Ramos (cell line): Measurements from ENCODE around the gene DBNDD2.

Experiments
- in situ Hi-C: fragments of 300-500 bp; cut with MboI; formaldehyde crosslinking; loops from one replicate; pipeline ENCODE4 v1.14.3; 2022; ENCODE audit warnings: low sequenced_read_pairs; ENCODE audit not compliant: unreplicated experiment

Gene DBNDD2

DNA sequence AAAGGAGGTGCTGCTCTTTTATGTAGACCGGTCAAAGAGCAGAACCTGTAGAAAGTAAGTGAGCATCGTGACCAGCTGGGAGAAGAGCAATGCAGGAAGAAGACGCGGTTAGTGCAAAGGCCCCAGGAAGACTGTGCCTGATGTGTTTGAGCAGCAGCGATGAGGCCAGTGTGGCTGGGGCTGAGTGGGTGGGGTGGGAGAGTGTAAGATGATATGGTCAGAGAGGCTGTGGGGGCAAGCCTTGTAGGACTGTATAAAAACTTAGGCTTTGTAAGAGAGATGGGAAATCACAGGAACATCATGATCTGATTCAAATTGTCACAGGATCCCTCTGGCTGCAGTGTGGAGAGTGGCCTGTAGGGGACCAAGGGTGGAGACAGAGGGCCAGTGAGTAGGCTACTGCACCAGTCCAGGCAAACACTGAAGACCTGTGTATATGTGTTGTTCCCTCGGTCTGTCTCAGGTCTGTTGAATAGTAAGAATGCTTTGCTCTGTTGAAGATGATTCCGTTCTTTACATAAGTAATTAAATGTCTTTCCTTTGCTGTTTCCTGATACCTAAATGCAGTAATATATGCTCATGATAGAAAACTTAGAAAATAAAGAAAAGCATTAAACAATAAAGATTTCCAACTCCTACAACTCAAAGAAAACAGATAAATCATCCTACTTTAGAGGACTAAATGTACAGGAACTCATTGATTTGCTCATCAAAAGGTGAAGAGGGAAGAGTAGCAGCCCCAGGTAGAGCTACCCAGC is 37.9 kb downstream of the DBNDD2 start:
- in situ Hi-C loops: no loop called here

GRCh38 chr20:45448270-45448669 is 40.2 kb downstream of the DBNDD2 start:
- in situ Hi-C loops: no loop called here

DNA sequence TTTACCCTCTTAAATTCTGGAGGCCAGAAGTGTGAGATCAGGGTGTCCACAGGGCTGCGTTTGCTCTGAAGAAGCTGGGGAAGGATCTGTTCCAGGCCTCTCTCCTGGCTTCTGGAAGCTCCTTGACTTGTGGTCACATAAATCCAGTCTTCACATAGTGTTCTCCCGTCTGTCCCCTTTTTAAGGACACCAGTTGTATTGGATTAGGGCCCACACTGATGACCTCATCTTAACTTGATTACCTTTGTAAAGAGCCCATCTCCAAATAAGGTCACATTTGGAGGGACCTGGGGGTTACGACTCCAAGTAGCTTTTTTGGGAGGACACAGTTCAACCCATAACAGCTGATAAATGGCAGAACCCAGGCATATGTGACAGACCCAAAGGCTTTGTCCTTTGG is 41.4 kb downstream of the DBNDD2 start:
- in situ Hi-C loops: no loop called here

DNA sequence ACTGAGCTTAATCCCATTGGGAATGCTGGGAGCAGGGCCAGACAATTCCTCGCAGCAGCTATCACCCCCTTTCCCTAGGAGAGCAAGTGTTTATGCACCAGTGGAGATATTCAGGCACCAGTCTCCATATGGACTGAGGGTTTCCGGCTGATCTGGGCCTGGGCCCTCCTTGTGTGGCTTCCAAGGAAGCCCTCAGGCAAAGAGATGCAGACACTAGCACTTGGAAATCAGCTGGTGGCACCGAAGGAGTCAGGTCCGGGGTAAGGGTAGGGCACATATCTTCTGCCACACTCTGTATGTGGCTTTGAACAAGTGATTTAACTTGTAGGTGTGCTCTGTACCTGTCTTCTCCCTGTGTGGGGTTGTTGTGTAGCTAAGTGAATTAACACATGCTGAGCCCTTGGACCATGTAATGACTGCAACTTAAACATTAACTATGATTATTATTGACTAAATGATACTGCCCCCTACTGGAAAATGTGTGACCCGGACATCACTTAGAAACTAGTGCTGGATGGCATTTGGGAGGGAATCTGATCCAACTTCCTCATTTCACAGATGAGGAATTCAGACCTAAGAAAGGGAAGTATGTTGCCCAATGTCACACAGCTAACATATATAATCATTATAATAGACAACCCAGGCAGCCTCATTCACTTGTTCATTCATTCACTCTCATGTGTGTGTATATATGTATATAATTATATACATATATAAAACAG is 42.2 kb downstream of the DBNDD2 start:
- in situ Hi-C loops: loop anchor here (25.0 kb wide), 1 partner anchor 312 kb away; no protein-coding TSS in a partner anchor

GRCh38 chr20:45452238-45452637 is 44.1 kb downstream of the DBNDD2 start:
- in situ Hi-C loops: loop anchor here (25.0 kb wide), 1 partner anchor 310 kb away; no protein-coding TSS in a partner anchor

DNA sequence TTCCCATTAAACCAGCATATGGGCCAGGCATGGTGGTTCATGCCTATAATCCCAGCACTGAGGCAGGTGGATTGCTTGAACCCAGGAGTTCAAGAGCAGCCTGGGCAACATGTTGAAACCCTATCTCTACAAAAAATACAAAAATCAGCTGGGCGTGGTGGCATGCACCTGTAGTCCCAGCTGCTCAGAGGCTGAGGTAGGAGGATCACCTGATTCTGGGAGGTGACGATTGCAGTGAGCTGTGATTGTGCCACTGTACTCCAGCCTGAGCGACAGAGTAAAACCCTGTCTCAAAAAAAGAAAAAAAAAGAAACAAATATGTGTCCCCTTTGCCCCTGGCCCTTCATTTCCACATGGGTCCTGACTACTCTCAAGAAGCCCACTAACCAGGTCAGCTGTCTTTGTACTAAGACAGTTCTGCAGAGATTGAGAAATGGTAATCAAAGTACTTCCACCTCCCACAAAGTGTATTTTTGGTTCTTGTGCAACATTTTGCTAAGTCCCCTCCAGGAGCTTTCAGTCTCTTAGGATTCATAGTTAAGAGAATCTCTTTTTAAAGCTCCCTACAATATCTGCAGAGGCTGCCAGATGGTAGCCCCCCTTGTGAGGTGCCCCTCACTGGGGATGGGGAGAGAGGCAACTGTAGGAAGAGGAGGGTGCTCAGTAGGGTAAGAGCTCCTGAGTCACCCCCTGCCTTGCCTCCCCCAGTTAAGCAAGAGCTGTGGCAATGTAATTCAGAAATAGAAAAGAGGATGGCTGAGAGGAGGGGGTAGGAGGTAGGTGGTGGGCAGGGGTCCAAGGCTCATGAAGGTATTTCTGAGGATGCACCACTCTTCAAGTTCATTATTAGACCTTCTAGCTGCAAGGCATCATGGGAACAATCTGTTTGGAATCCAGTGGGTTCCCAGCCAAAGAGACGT is 44.9 kb downstream of the DBNDD2 start:
- in situ Hi-C loops: loop anchor here (25.0 kb wide), 1 partner anchor 309 kb away; no protein-coding TSS in a partner anchor

- in situ Hi-C loops: loop anchor here (25.0 kb wide), 1 partner anchor 306 kb away; no protein-coding TSS in a partner anchor
Observed at GRCh38 chr20:45456632-45457031, 48.5 kb downstream of the DBNDD2 start.

DNA sequence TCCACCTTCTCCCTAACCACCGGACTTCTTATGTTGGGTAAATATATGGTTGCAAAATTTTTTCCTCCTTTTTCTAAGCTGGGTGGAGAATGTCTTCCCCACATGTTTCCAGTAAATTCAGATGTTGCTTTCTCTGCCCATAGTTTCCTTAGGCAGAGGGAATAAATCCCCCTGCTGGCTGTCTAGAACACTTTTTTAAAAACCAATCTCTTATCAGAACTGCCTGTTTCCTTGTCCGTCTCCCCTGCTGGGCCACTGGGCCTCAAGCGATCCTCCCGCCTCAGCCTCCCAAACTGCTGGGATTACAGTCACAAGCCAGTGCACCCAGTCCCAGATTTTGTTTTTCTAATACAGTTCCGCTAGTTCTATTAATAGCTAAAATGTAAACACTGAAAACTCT is 51.5 kb downstream of the DBNDD2 start:
- in situ Hi-C loops: loop anchor here (25.0 kb wide), 1 partner anchor 303 kb away; no protein-coding TSS in a partner anchor
